Endothelial cell of umbilical vein (primary cell): ENCODE data around the gene RPL13. TPM values are rescaled to one million over a fixed set of nuclear protein-coding genes. Genes with fewer than 3 reads are reported as not detected.

Experiments
- BruUV-seq: library from RNA; stranded (reverse); fragments of 400-500 nt; replicated peaks from 2 replicates; lab custom pipeline; 2021; lab: Mats Ljungman, UMichigan
- CTCF ChIA-PET: fragments of 300-600, 350-600 bp; sonication (Branson Sonifier 250); formaldehyde crosslinking; loops from one replicate; lab custom pipeline; 2021; ENCODE audit warnings: antibody characterized with exemption, inconsistent platforms; lab: Charles Lee
- POLR2A ChIA-PET: fragments of 300-600, 350-600 bp; sonication (Branson Sonifier 250); formaldehyde crosslinking; loops from one replicate; lab custom pipeline; 2021; ENCODE audit warnings: antibody characterized with exemption, inconsistent platforms; lab: Charles Lee
- DNase-seq: peaks from one replicate; pipeline ENCODE4 v3.0.0-alpha.2; 2011; ENCODE audit warnings: low read depth, low spot score
- FAIRE-seq: peaks from 2 replicates; lab custom pipeline; 2011; peaks lifted over from hg19 to GRCh38; lab: Jason Lieb, UNC
- H2AFZ ChIP-seq: 2 replicates; pipeline ENCODE4 v1.6.0; 2012; ENCODE audit warnings: low read depth, low read length, control low read depth, inconsistent platforms
- H3K27ac ChIP-seq: 2 replicates; pipeline ENCODE4 v1.5.1; 2011; ENCODE audit warnings: low read depth, mild to moderate bottlenecking, control low read depth, low read length, moderate library complexity; ENCODE audit not compliant: insufficient read depth
- H3K27me3 ChIP-seq, 2 experiments: 2 replicates each; pipeline versions ENCODE4 v1.6.0 to v1.6.1; 2011; ENCODE audit warnings: low read length in 2 of 2, mixed read lengths in 1 of 2; ENCODE audit not compliant: control insufficient read depth in 2 of 2, insufficient read depth in 2 of 2
- H3K36me3 ChIP-seq, 2 experiments: 2 replicates in 1 of 2; 3 replicates in 1 of 2; pipeline ENCODE4 v1.5.1; 2011; ENCODE audit warnings: low read length in 2 of 2, mild to moderate bottlenecking in 1 of 2, moderate library complexity in 1 of 2; ENCODE audit not compliant: control insufficient read depth in 2 of 2, insufficient read depth in 2 of 2; ENCODE audit errors: extremely low read depth in 1 of 2
- H3K4me1 ChIP-seq: 3 replicates; pipeline ENCODE4 v1.5.1; 2011; ENCODE audit warnings: mild to moderate bottlenecking, low read length; ENCODE audit not compliant: control insufficient read depth, insufficient read depth; ENCODE audit errors: extremely low read depth
- H3K4me2 ChIP-seq: 2 replicates; pipeline ENCODE4 v1.6.1; 2011; ENCODE audit warnings: low read length, control low read depth, mixed read lengths; ENCODE audit not compliant: insufficient read depth
- H3K4me3 ChIP-seq, 3 experiments: fragments of 200-600 bp in 1 of 3; sonication (generic), shearing (Covaris generic) in 1 of 3; replicated peaks in 1 of 3; 2 replicates each; pipeline ENCODE4 v1.5.1; 2011 to 2016; ENCODE audit warnings: control low read depth in 3 of 3, low read length in 3 of 3, mild to moderate bottlenecking in 2 of 3, inconsistent platforms in 1 of 3, low read depth in 1 of 3, moderate library complexity in 1 of 3; ENCODE audit not compliant: insufficient read depth in 1 of 3
- H3K79me2 ChIP-seq: 2 replicates; pipeline ENCODE4 v1.6.0; 2012; ENCODE audit warnings: low read length, inconsistent platforms; ENCODE audit not compliant: control insufficient read depth, insufficient read depth
- H3K9ac ChIP-seq: replicated peaks from 2 replicates; pipeline ENCODE3; 2011; ENCODE audit warnings: low read length, control low read depth; ENCODE audit not compliant: insufficient read depth; ENCODE audit errors: extremely low read depth
- H3K9me1 ChIP-seq: replicated peaks from 3 replicates; pipeline ENCODE4 v1.6.0; 2011; ENCODE audit warnings: mild to moderate bottlenecking, low read length; ENCODE audit not compliant: control insufficient read depth, insufficient read depth; ENCODE audit errors: extremely low read depth
- H3K9me3 ChIP-seq: replicated peaks from 2 replicates; pipeline ENCODE4 v1.5.1; 2012; ENCODE audit warnings: low read length, inconsistent platforms; ENCODE audit not compliant: control insufficient read depth, insufficient read depth
- H4K20me1 ChIP-seq: replicated peaks from 2 replicates; pipeline ENCODE3; 2011; ENCODE audit warnings: mild to moderate bottlenecking, low read length; ENCODE audit not compliant: control insufficient read depth, insufficient read depth; ENCODE audit errors: extremely low read depth
- EZH2 ChIP-seq: IDR thresholded peaks from 2 replicates; pipeline ENCODE4 v1.6.1; 2012; ENCODE audit warnings: borderline replicate concordance, low read depth, mild to moderate bottlenecking, moderate library complexity, low read length, inconsistent platforms; ENCODE audit not compliant: severe bottlenecking
- FOS ChIP-seq: IDR thresholded peaks from 2 replicates; pipeline ENCODE4 v1.6.1; 2011; ENCODE audit warnings: mild to moderate bottlenecking, low read length, moderate library complexity, borderline replicate concordance; ENCODE audit not compliant: insufficient read depth
- GATA2 ChIP-seq: IDR thresholded peaks from 2 replicates; pipeline ENCODE4 v1.7.0; 2011; ENCODE audit warnings: low read depth, mild to moderate bottlenecking, moderate library complexity, mixed read lengths, low read length; ENCODE audit not compliant: insufficient read length, insufficient read depth
- JUN ChIP-seq: IDR thresholded peaks from 2 replicates; pipeline ENCODE4 v1.6.1; 2011; ENCODE audit warnings: borderline replicate concordance, low read depth; ENCODE audit not compliant: insufficient read length, insufficient read depth
- MYC ChIP-seq: IDR thresholded peaks from one replicate; pipeline ENCODE4 v1.6.1; 2011; ENCODE audit warnings: mild to moderate bottlenecking, low read depth, low read length
- POLR2A ChIP-seq: IDR thresholded peaks from 2 replicates; pipeline ENCODE4 v1.6.1; 2012; ENCODE audit warnings: low read depth, mild to moderate bottlenecking, control low read depth, low read length
- POLR2AphosphoS5 ChIP-seq: IDR thresholded peaks from 2 replicates; pipeline ENCODE4 v1.6.1; 2012; ENCODE audit warnings: low read depth, mild to moderate bottlenecking, control low read depth, low read length, moderate library complexity; ENCODE audit not compliant: insufficient read depth
- dilution Hi-C: fragments of 300-500 bp; cut with MboI; formaldehyde crosslinking; loops from one replicate; pipeline ENCODE4 v1.15.0; 2019; ENCODE audit warnings: low sequenced_read_pairs; ENCODE audit not compliant: extremely low pct_ligation_motif_present
- intact Hi-C: fragments of 100-400 bp; cut with micrococcal nuclease; formaldehyde crosslinking; loops from one replicate; pipeline ENCODE4 v1.10.0; 2022
- polyA plus RNA-seq, 4 experiments: library from polyadenylated mRNA; depleted of rRNA in 3 of 4; stranded (reverse) in 3 of 4; unstranded in 1 of 4; fragments of >200 nt; gene quantifications; 2 replicates each; pipeline versions ENCODE4 v1.2.1 to v1.2.3, GENCODE V29; 2011 to 2012; ENCODE audit warnings: missing spikeins in 1 of 4
- total RNA-seq: library from RNA; stranded (reverse); gene quantifications from 2 replicates; pipeline ENCODE4 v1.2.3, GENCODE V29; 2021
- TF ChIP-seq, protein P1 (sequence below): IDR thresholded peaks from 2 replicates; pipeline ENCODE4 v1.6.1; 2011; ENCODE audit not compliant: insufficient read depth, insufficient read length
- TF ChIP-seq, protein P2 (sequence below), 2 donors: IDR thresholded peaks; 1 replicate in 1 of 2; 2 replicates in 1 of 2; pipeline ENCODE4 v1.5.1; 2011; ENCODE audit warnings: low read length in 2 of 2, mild to moderate bottlenecking in 2 of 2, moderate library complexity in 2 of 2, control low read depth in 1 of 2, inconsistent platforms in 1 of 2, low read depth in 1 of 2; ENCODE audit not compliant: insufficient read depth in 1 of 2; ENCODE audit errors: extremely low read depth in 1 of 2

Gene RPL13
- total and polyA plus RNA-seq, 2 donors (not counting 3 experiments of a cell fraction or from before 2014, with no cell fraction given), result 1,463 to 5,670 TPM

DNA sequence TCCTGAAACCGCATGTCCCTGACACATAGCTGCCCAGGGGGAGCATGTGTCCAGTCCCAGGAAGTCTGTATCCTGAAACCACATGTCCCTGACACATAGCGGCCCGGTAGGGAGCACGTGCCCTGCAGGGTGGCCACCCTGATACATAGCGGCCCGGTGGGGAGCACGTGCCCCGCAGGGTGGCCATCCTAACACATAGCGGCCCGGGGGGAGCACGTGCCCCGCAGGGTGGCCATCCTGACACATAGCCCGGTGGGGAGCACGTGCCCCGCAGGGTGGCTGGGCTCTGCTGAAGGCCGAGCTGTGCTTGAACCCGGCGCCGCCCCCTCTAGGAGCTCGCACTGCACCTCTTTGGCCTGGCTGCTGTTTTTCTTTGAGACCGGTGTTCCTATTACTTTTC is 18.7 kb upstream of the RPL13 start:
- dilution Hi-C loops (no loop called here), intact Hi-C loops (no loop called here)
- no peak overlapping the region for H3K4me2 ChIP-seq
- H3K4me3 ChIP-seq, result no peak overlapping the region
- no peaks in the 10 kb centered on the region for H3K79me2 ChIP-seq
- H2AFZ ChIP-seq, result no peak overlapping the region
- peaks cover 0 to 31% of the 10 kb centered on the region in 2 experiments for H3K36me3 ChIP-seq
- H3K4me1 ChIP-seq, result no peaks in the 10 kb centered on the region
- TF ChIP-seq, protein P1, sequence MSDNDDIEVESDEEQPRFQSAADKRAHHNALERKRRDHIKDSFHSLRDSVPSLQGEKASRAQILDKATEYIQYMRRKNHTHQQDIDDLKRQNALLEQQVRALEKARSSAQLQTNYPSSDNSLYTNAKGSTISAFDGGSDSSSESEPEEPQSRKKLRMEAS, result no peak
- no peak for TF ChIP-seq EZH2
- no peaks in the 10 kb centered on the region for H4K20me1 ChIP-seq
- H3K27ac ChIP-seq, result no peak overlapping the region
- no peaks in the 10 kb centered on the region for H3K27me3 ChIP-seq
- H3K9ac ChIP-seq, result no peak overlapping the region
- CTCF ChIA-PET, result interaction anchor here (0.9 to 1.5 kb wide), 4 partner anchors 10 to 15 kb away, joined by 3 to 6 read pairs (median 3); no protein-coding TSS in a partner anchor
- no peaks in the 10 kb centered on the region for H3K9me3 ChIP-seq
- FAIRE-seq (no peak), DNase-seq (no peak)
- POLR2A ChIA-PET, result no interaction called here
- no peaks in the 10 kb centered on the region for H3K9me1 ChIP-seq
- no TSS peak for BruUV-seq

DNA sequence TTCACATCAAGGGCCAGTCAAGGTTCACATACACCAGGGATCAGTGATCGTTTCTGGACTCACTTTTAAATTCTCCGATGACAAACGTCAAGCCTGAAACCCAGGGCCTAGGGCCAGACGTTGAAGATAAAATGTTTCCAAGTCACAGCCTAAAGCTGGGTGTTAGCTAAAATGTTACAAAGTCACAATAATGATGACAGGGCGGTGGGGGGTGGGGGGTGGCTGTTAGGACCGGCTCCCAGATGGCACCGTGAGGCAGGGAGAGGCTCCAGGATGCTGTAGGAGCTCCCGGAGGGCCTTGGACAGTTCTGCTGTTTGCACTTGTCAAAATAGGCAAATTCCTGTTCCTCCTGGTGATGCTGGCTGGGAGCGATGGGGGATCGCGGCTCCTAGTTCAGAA is 16.4 kb upstream of the RPL13 start:
- H3K27ac ChIP-seq, result no peak overlapping the region
- no peak for DNase-seq
- no peaks in the 10 kb centered on the region for H3K9me3 ChIP-seq
- H3K27me3 ChIP-seq, result no peaks in the 10 kb centered on the region
- no peak overlapping the region for H3K9ac ChIP-seq
- dilution Hi-C loops (no loop called here), intact Hi-C loops (no loop called here)
- TF ChIP-seq, protein P1, result no peak
- no peak for TF ChIP-seq JUN
- TF ChIP-seq POLR2AphosphoS5, result no peak
- no peak for TF ChIP-seq EZH2
- TF ChIP-seq MYC, result no peak
- no peak for TF ChIP-seq FOS
- TF ChIP-seq GATA2, result no peak
- TF ChIP-seq POLR2A, result no peak
- TF ChIP-seq, protein P2, sequence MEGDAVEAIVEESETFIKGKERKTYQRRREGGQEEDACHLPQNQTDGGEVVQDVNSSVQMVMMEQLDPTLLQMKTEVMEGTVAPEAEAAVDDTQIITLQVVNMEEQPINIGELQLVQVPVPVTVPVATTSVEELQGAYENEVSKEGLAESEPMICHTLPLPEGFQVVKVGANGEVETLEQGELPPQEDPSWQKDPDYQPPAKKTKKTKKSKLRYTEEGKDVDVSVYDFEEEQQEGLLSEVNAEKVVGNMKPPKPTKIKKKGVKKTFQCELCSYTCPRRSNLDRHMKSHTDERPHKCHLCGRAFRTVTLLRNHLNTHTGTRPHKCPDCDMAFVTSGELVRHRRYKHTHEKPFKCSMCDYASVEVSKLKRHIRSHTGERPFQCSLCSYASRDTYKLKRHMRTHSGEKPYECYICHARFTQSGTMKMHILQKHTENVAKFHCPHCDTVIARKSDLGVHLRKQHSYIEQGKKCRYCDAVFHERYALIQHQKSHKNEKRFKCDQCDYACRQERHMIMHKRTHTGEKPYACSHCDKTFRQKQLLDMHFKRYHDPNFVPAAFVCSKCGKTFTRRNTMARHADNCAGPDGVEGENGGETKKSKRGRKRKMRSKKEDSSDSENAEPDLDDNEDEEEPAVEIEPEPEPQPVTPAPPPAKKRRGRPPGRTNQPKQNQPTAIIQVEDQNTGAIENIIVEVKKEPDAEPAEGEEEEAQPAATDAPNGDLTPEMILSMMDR (IDR thresholded peaks at IDR 0.05; ENCODE audit: extremely low read depth in 1 of 2, insufficient read depth in 1 of 2, low read depth in 1 of 2, low read length in 2 of 2), result no peak
- no peak overlapping the region for H2AFZ ChIP-seq
- FAIRE-seq, result no peak
- no peaks in the 10 kb centered on the region for H3K9me1 ChIP-seq
- POLR2A ChIA-PET, result no interaction called here
- CTCF ChIA-PET, result interaction anchor here (1.7 kb wide), 1 partner anchor 13 kb away, joined by 5 read pairs; no protein-coding TSS in a partner anchor
- BruUV-seq, result no TSS peak
- H3K4me3 ChIP-seq, result no peak overlapping the region
- H3K4me1 ChIP-seq, result no peaks in the 10 kb centered on the region
- peaks cover 0 to 17% of the 10 kb centered on the region in 2 experiments for H3K36me3 ChIP-seq
- no peak overlapping the region for H3K4me2 ChIP-seq
- no peaks in the 10 kb centered on the region for H3K79me2 ChIP-seq
- no peaks in the 10 kb centered on the region for H4K20me1 ChIP-seq
